IMR-90 (cell line): ENCODE data around the gene LNX1. TPM values are rescaled to one million over a fixed set of nuclear protein-coding genes. Genes with fewer than 3 reads are reported as not detected.

Experiments
- ATAC-seq: fragments of 200-7000 bp; cut with Tn5 transposase; 2 replicates; pipeline ENCODE4 v1.9.1; 2020; ENCODE audit warnings: low read depth, mild to moderate bottlenecking, moderate library complexity
- BruUV-seq: library from RNA; stranded (reverse); fragments of 400-500 nt; replicated peaks from 2 replicates; lab custom pipeline; 2021; lab: Mats Ljungman, UMichigan
- CTCF ChIA-PET: fragments of 300-600 bp; formaldehyde crosslinking; extraction: SDS; loops from one replicate; lab custom pipeline; 2021; ENCODE audit warnings: antibody characterized with exemption; lab: Yijun Ruan, JAX
- POLR2A ChIA-PET: fragments of 300-600 bp; sonication (Branson Sonifier 250); formaldehyde crosslinking; loops from one replicate; lab custom pipeline; 2022; ENCODE audit warnings: antibody characterized with exemption; ENCODE audit not compliant: unreplicated experiment; lab: Charles Lee
- DNase-seq: peaks from one replicate; pipeline ENCODE4 v3.0.0; 2013
- H2AFZ ChIP-seq: replicated peaks from 2 replicates; pipeline ENCODE3; 2013; ENCODE audit warnings: low read length, mild to moderate bottlenecking; ENCODE audit not compliant: poor library complexity
- H2AK5ac ChIP-seq: 2 replicates; pipeline ENCODE4 v1.6.1; 2013; ENCODE audit warnings: low read depth, low read length, inconsistent platforms
- H2AK9ac ChIP-seq: replicated peaks from 2 replicates; pipeline ENCODE3; 2013; ENCODE audit warnings: mild to moderate bottlenecking, low read depth, low read length, moderate library complexity; ENCODE audit not compliant: poor library complexity
- H2BK120ac ChIP-seq: 2 replicates; pipeline ENCODE4 v1.6.1; 2013; ENCODE audit warnings: low read depth, low read length, inconsistent platforms
- H2BK15ac ChIP-seq: 3 replicates; pipeline ENCODE4 v1.6.1; 2013; ENCODE audit warnings: low read depth, low read length, inconsistent platforms
- H2BK20ac ChIP-seq: 2 replicates; pipeline ENCODE4 v1.6.1; 2013; ENCODE audit warnings: low read depth, mild to moderate bottlenecking, inconsistent platforms, low read length, moderate library complexity
- H2BK5ac ChIP-seq: 2 replicates; pipeline ENCODE4 v1.6.1; 2013; ENCODE audit warnings: mild to moderate bottlenecking, low read depth, low read length, inconsistent platforms; ENCODE audit not compliant: poor library complexity, severe bottlenecking
- H3K14ac ChIP-seq: replicated peaks from 2 replicates; pipeline ENCODE4 v1.6.1; 2013; ENCODE audit warnings: low read depth, low read length, inconsistent platforms
- H3K18ac ChIP-seq: 2 replicates; pipeline ENCODE4 v1.6.1; 2013; ENCODE audit warnings: low read depth, low read length, control low read depth
- H3K23ac ChIP-seq: 2 replicates; pipeline ENCODE4 v1.6.1; 2013; ENCODE audit warnings: low read depth, low read length, inconsistent platforms
- H3K27ac ChIP-seq: 2 replicates; pipeline ENCODE4 v1.5.1; 2013; ENCODE audit warnings: mild to moderate bottlenecking, control low read depth, low read length; ENCODE audit not compliant: insufficient read depth
- H3K27me3 ChIP-seq: 2 replicates; pipeline ENCODE4 v1.6.1; 2013; ENCODE audit warnings: low read length; ENCODE audit not compliant: control insufficient read depth, insufficient read depth
- H3K36me3 ChIP-seq: 2 replicates; pipeline ENCODE4 v1.6.1; 2013; ENCODE audit warnings: low read length, mixed read lengths; ENCODE audit not compliant: control insufficient read depth, insufficient read depth
- H3K4ac ChIP-seq: 2 replicates; pipeline ENCODE4 v1.6.1; 2013; ENCODE audit warnings: low read depth, low read length, inconsistent platforms
- H3K4me1 ChIP-seq: 2 replicates; pipeline ENCODE4 v1.6.1; 2013; ENCODE audit warnings: low read length, mixed read lengths; ENCODE audit not compliant: control insufficient read depth, insufficient read depth
- H3K4me2 ChIP-seq: 2 replicates; pipeline ENCODE4 v1.6.1; 2013; ENCODE audit warnings: low read depth, mild to moderate bottlenecking, control low read depth, low read length, moderate library complexity
- H3K4me3 ChIP-seq: 2 replicates; pipeline ENCODE4 v1.5.1; 2013; ENCODE audit warnings: low read depth, mild to moderate bottlenecking, control low read depth, low read length, moderate library complexity; ENCODE audit not compliant: insufficient read depth
- H3K56ac ChIP-seq: 2 replicates; pipeline ENCODE4 v1.6.1; 2013; ENCODE audit warnings: low read length, inconsistent platforms; ENCODE audit not compliant: insufficient read depth; ENCODE audit errors: extremely low read depth
- H3K79me1 ChIP-seq, 2 experiments: 2 replicates each; pipeline ENCODE4 v1.6.1; 2013; ENCODE audit warnings: low read length in 2 of 2, inconsistent platforms in 1 of 2, low read depth in 1 of 2
- H3K9ac ChIP-seq: 2 replicates; pipeline ENCODE4 v1.6.1; 2013; ENCODE audit warnings: low read depth, low read length, control low read depth
- H3K9me1 ChIP-seq: 2 replicates; pipeline ENCODE4 v1.6.1; 2013; ENCODE audit warnings: low read length, inconsistent platforms; ENCODE audit not compliant: insufficient read depth
- H3K9me3 ChIP-seq: 2 replicates; pipeline ENCODE4 v1.6.1; 2013; ENCODE audit warnings: low read length; ENCODE audit not compliant: control insufficient read depth, insufficient read depth
- H4K20me1 ChIP-seq: 2 replicates; pipeline ENCODE4 v1.6.1; 2013; ENCODE audit warnings: low read length, inconsistent platforms; ENCODE audit not compliant: insufficient read depth
- H4K5ac ChIP-seq: 2 replicates; pipeline ENCODE4 v1.6.1; 2013; ENCODE audit warnings: mild to moderate bottlenecking, low read depth, low read length, control low read depth
- H4K8ac ChIP-seq, 2 experiments: 2 replicates each; pipeline ENCODE4 v1.6.1; 2013; ENCODE audit warnings: low read depth in 2 of 2, low read length in 2 of 2, control low read depth in 1 of 2, inconsistent platforms in 1 of 2
- H4K91ac ChIP-seq: 2 replicates; pipeline ENCODE4 v1.6.1; 2013; ENCODE audit warnings: low read depth, low read length, inconsistent platforms; ENCODE audit not compliant: insufficient read depth
- MXI1 ChIP-seq: IDR thresholded peaks from 2 replicates; pipeline ENCODE4 v1.6.1; 2012; ENCODE audit warnings: low read depth, mild to moderate bottlenecking, low read length, moderate library complexity, borderline replicate concordance
- RCOR1 ChIP-seq: IDR thresholded peaks from 2 replicates; pipeline ENCODE4 v1.6.1; 2012; ENCODE audit warnings: mild to moderate bottlenecking, low read length, improper control_type of control experiment; ENCODE audit not compliant: insufficient replicate concordance
- USF2 ChIP-seq: fragments of 150-350 bp; IDR thresholded peaks from 2 replicates; pipeline ENCODE4 v1.6.1; 2017; ENCODE audit warnings: mild to moderate bottlenecking, antibody characterized with exemption, low read length, low read depth
- WGBS, 2 experiments: methylation state at CpG; one replicate each; pipeline versions ENCODE4 v1.1.5 to v1.1.7; 2013; ENCODE audit warnings: missing lambda C conversion rate in 2 of 2; ENCODE audit not compliant: insufficient read length in 1 of 2; ENCODE audit errors: extremely low coverage in 2 of 2; 5-methylcytosine and 5-hydroxymethylcytosine counted together
- dilution Hi-C: fragments of 300-500 bp; cut with HindIII; formaldehyde crosslinking; loops from one replicate; pipeline ENCODE4 v1.14.3; 2018; ENCODE audit warnings: low sequenced_read_pairs; ENCODE audit not compliant: unreplicated experiment
- in situ Hi-C: fragments of 300-500 bp; cut with MboI; formaldehyde crosslinking; loops from 3 replicates; pipeline ENCODE4 v1.14.3; 2019; ENCODE audit warnings: low sequenced_read_pairs, inconsistent platforms, mixed read lengths
- intact Hi-C: fragments of 100-400 bp; cut with micrococcal nuclease; formaldehyde crosslinking; loops from 2 replicates; pipeline ENCODE4 v1.10.0; 2022
- polyA plus RNA-seq, 3 experiments: library from polyadenylated mRNA; depleted of rRNA; stranded (reverse); fragments of >200 nt; gene quantifications; 2 replicates each; pipeline ENCODE4 v1.2.3, GENCODE V29; 2012; ENCODE audit warnings: low replicate concordance in 1 of 3
- total RNA-seq: library from RNA; depleted of rRNA; stranded (reverse); fragments of >200 nt; gene quantifications from 2 replicates; pipeline ENCODE4 v1.2.3, GENCODE V29; 2012
- TF ChIP-seq, protein P1 (sequence below): fragments of 150-350 bp; IDR thresholded peaks from 2 replicates; pipeline ENCODE4 v1.6.1; 2016; ENCODE audit warnings: low read depth, mild to moderate bottlenecking, low read length, moderate library complexity, borderline replicate concordance

The LNX1 gene
- total and polyA plus RNA-seq, 2 of the 4 experiments (the other 2 are of a cell fraction): 0.15 to 0.36 TPM

DNA sequence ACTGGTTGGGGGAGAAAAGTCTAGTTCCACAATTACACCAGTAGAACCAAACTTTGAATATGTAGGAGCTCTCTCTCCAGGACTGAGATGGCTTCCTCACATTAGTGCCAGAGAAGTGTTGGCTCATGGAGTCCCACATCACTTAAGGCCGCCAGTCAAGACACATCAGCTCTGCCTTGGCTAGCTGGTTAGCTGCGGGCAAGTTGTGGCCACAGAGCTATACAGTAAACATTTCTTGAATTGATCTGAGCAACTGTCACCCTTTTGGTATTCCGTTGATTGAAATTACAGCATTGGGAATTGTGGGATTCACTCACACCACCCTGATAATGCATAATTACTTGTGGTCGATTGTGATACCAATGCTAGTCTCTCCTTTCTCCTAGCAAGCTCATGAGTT lies 76.2 kb downstream of the LNX1 start:
- Histone ChIP-seq H2BK120ac (no peak overlapping the region), H3K79me1 (no peaks in the 10 kb centered on the region), H2BK20ac (no peak overlapping the region), H3K4ac (no peak overlapping the region), H2AK9ac (no peak overlapping the region), H2BK5ac (no peak overlapping the region), H3K9ac (no peak overlapping the region), H2AFZ (no peak overlapping the region), H2AK5ac (no peak overlapping the region), H3K56ac (no peak overlapping the region), H3K36me3 (no peaks in the 10 kb centered on the region), H4K91ac (no peak overlapping the region), H3K27me3 (no peaks in the 10 kb centered on the region), H3K4me2 (no peak overlapping the region), H3K14ac (no peak overlapping the region), H3K9me3 (no peaks in the 10 kb centered on the region), H3K4me3 (no peak overlapping the region), H4K8ac (no peak overlapping the region), H4K20me1 (no peaks in the 10 kb centered on the region), H3K18ac (no peak overlapping the region), H3K27ac (no peak overlapping the region), H3K4me1 (no peaks in the 10 kb centered on the region; the same call in 1 of the 2 replicates), H3K9me1 (no peaks in the 10 kb centered on the region; the same call in 1 of the 2 replicates), H3K23ac (no peak overlapping the region), H2BK15ac (no peak overlapping the region), H4K5ac (no peak overlapping the region)
- in situ Hi-C loops: no loop called here
- ChIA-PET POLR2A (no interaction called here), CTCF (no interaction called here)
- intact Hi-C loops: no loop called here
- TF ChIP-seq RCOR1 (no peak), MXI1 (no peak), USF2 (no peak)
- TF ChIP-seq, protein P1, sequence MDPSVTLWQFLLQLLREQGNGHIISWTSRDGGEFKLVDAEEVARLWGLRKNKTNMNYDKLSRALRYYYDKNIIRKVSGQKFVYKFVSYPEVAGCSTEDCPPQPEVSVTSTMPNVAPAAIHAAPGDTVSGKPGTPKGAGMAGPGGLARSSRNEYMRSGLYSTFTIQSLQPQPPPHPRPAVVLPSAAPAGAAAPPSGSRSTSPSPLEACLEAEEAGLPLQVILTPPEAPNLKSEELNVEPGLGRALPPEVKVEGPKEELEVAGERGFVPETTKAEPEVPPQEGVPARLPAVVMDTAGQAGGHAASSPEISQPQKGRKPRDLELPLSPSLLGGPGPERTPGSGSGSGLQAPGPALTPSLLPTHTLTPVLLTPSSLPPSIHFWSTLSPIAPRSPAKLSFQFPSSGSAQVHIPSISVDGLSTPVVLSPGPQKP: no peak
- 86% methylated on average over 1 of the region's 4 CpGs; no CpG with 5 or more reads in 1 of the 2 experiments for WGBS, 2 experiments
- dilution Hi-C loops: no loop called here
- DNase-seq (no peak), ATAC-seq (no peak)
- no TSS peak for BruUV-seq
